GM21360 (cell line): ENCODE measurements around the gene IL1R2.

Source experiments
- ATAC-seq: cut with Tn5 transposase; IDR thresholded peaks from one replicate; pipeline ENCODE4 v1.9.1; 2021; ENCODE audit warnings: mild to moderate bottlenecking, moderate library complexity; ENCODE audit not compliant: unreplicated experiment

Gene IL1R2

GRCh38 chr2:102016399-102016955 lies 24.7 kb downstream of the IL1R2 start:
- ATAC-seq = no peak

GRCh38 chr2:102018823-102019445 lies 27.2 kb downstream of the IL1R2 start:
- no peak for ATAC-seq

DNA sequence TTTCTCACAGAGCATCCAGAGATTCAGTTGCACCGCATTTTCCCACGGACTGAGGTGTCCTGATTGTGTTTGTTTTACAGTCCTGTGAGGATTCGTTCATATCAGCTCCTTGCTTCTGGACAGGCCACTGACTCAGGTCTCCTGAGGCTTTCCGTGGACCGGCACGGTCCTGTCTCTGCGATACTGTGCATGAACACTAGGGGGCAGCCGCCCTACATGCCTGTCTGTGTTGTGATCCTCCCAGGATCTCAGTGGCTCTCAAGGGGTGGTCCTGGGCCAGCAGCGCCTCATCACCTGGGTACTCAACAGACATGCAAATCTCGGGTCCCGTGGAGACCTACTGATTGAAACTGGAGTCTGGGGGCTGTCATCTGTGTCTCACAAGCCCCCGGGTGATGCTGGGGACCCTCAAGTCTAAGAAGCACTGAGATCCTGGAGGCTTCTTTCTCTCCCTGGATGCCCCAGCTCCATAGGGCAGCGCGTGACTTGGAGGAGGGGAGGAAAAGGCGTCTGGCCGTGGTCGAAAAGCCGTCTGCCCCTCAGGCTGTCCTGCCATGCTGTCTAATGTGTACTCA lies 28.9 kb downstream of the IL1R2 start:
- ATAC-seq = peak; percentile 68

GRCh38 chr2:102021779-102022178 lies 30.0 kb downstream of the IL1R2 start:
- ATAC-seq = no peak

- ATAC-seq = no peak
Observed at GRCh38 chr2:102022884-102023539, 31.3 kb downstream of the IL1R2 start.

DNA sequence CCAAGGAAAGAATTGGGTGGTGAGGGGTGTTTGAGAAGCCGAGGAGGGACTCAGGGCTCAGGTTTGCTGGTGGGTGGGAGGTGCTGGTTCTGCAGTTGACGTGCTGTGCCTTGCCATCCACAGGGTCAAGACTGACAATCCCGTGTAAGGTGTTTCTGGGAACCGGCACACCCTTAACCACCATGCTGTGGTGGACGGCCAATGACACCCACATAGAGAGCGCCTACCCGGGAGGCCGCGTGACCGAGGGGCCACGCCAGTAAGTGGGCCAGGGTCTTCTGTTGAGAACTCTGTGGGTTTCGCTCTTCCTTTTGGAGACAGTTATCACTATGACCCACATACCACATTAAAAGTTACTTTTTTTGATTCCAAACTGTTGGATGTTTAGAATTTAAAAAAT lies 32.6 kb downstream of the IL1R2 start:
- ATAC-seq = no peak

DNA sequence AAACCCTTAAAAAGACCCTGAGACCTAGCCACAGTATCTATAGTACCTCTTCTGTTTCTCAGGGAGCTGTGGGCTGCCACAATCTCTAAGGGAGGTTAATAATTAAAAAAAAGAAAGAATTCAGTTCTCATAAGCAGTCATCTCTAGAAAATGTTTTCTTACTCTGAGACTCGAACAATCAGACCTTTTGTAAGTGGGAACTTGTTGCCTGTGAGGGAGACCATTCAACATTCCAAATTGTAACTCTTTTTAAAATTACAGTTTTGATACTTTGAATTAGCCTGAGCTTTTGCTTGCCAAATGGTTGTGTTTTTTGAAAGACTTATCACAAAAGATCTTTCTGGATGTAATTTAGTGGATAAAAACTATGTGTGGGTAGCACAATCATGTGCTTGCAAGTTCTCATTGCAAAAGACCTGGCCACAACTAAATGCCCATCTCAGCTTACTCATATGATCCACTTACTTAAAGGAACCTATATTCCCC lies 33.3 kb downstream of the IL1R2 start:
- no peak for ATAC-seq

GRCh38 chr2:102025583-102026267 lies 34.0 kb downstream of the IL1R2 start:
- no peak for ATAC-seq

GRCh38 chr2:102027036-102027980 lies 35.5 kb downstream of the IL1R2 start:
- ATAC-seq = no peak

GRCh38 chr2:102028470-102028869 lies 36.7 kb downstream of the IL1R2 start:
- ATAC-seq = no peak

- ATAC-seq = no peak
Observed at GRCh38 chr2:102029405-102029804, 37.6 kb downstream of the IL1R2 start.

- no peak for ATAC-seq
Observed at GRCh38 chr2:102029952-102030351, 38.2 kb downstream of the IL1R2 start.

GRCh38 chr2:102030502-102030854 lies 38.7 kb downstream of the IL1R2 start:
- no peak for ATAC-seq

DNA sequence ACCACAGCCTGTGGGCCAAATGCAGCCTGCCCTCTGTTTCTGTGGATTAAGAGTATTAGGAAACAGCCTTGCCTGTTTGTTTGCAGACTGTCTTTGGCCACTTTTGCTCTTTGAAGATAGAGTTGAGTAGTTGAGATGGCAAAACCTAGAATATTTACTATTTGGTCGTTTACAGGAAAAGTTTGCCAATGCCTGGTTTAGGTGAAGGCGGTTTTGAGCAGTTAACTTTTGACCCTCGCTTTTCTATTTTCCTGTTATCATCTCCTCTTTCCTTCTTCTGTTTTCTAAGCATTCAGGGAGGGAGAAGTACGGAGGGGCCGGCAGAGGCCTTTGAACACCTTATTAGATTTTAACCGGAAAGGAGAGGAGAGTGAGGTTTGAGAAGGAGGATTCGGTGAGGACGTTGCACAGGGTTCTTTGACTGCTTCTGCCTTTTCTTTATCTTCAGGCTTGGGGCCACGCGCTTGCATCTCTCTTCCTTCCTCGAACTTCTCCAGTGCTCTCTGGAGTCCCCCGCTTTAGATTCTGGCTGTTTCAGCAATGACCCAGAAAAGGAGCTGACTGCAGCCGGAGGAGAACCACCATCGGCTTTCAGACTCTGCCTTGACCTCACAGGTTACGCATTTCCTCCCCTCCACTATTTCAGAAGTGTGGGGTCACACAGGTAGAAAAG lies 39.2 kb downstream of the IL1R2 start:
- ATAC-seq = no peak

DNA sequence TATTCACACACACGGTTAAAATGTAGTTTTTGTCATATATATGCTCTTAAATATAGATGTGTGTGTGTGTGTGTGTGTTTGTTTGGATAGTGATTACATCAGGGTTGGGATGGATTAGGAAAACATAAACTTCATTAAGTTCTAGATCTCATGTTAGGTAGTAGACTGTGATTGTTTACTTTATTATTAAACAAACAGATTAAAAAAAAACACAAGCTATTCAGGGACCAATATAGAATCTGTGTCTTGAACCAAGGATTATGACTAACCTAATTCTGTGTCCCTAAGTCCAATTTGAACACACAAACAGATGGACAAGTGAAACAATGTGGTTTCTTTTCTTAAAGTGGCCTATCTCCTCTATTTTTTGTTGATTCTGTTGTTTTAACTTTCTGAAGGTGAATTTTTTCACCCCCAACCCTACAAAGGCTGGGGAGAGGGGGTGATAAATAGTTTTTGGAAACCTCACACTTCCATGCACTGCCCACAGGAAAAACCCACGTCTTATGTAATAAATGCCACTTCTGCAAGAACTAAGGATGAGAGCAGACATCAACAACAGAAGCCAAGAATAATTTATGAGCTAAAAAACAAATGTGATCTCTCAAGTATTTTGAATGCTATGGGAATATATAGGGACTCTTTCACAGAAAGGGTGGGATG lies 40.7 kb downstream of the IL1R2 start:
- ATAC-seq = no peak

DNA sequence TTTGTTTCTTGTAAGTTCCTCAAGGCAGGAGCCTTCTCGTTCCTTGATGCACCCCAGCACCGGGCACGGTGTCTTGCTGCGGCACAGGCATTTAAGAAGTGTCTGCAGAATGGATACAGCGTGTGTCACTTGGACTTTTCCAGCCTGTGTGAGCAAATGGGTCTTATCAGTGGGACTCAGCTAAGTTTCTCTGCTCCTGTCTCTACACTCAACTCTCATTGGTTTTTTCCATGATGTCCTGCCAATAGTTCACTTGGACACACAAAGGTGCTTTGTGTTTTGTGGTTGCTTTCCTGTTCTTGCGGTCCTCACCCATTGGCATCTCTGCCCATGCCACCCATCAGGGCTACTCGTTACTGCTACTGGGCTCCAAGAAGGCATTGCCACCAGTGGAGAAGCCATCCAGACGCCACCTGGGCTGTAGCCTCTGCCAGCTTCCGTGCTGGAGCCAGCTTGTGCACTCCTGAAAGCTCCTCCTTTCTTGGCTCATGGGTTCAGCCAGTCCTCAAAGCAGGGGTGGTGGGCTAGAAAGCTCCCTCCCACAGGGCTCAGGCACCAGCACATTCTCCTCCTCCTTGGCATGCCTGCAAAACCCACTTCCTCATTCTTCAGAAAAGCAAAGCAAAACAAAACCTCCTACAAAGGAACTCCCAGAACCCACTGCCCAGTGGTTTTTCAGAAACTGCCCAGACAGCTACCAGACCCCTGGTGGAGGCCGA lies 41.4 kb downstream of the IL1R2 start:
- ATAC-seq = no peak

DNA sequence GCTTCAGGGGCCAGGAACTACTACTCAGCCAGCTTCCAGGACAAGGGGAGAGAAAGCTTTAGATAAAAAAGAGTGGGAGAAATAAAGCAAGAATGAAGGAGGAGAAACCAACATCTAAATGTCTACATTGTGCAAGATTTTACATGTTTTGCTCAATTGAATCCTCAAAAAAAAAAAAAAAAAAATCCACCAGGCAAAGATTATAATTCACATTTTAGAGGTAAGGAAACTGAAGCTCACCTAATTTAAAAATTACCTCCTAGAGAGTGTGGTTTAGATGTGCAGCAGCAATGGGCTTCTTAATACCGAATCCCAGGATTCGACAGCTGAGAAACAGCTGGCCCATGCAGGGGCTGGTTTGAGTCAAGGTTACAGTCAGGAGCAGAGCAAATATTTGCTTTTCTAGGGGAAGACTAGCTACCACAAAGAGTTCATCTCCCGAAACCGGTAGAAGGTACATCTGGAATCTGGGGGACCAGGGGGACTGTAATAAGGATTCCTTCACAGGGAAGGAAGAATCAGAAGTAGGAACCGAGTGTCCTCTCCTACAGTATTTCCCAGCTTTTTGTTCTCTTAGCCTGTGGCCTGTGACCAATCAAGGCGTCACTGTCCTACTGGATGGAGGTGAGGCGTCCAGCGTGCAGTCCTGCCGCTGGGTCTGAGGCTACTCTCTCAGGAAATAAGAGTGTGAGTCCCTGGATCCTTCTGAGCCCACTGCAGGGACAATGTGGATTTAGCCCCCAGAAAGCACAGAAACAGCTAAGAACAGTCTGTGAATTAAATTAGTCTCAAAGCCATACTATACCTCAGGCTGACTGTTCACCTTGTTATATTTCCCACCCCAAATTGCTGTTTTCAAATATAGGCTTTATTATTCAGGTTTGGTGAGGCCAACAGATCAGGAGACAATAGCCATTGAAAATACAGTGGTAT lies 42.3 kb downstream of the IL1R2 start:
- ATAC-seq = no peak
